HepG2 (cell line): ENCODE results near the gene LRRC51. TPM values are rescaled to one million over a fixed set of nuclear protein-coding genes. Genes with fewer than 3 reads are reported as not detected.

Experiments
- ARNTL ChIP-seq: sonication (generic); formaldehyde crosslinking; IDR thresholded peaks from 2 replicates; pipeline ENCODE4 v1.4.0; 2020; ENCODE audit warnings: mild to moderate bottlenecking, missing genetic modification reagents
- NONO ChIP-seq, 2 experiments: fragments of 450-650 bp in 1 of 2; sonication (generic) in 1 of 2; formaldehyde crosslinking in 1 of 2; IDR thresholded peaks in 1 of 2; conservative IDR thresholded peaks in 1 of 2; 2 replicates each; pipeline versions ENCODE4 v1.6.1 to v1.8.0; 2017 to 2022; ENCODE audit warnings: mild to moderate bottlenecking in 1 of 2, missing genetic modification reagents in 1 of 2, moderate library complexity in 1 of 2
- NR3C1 ChIP-seq: sonication (generic); formaldehyde crosslinking; IDR thresholded peaks from 2 replicates; pipeline ENCODE4 v1.4.0; 2020; ENCODE audit warnings: missing genetic modification reagents
- RARG ChIP-seq: sonication (generic); formaldehyde crosslinking; IDR thresholded peaks from 2 replicates; pipeline ENCODE4 v1.4.0; 2020; ENCODE audit warnings: low read depth, mild to moderate bottlenecking, missing genetic modification reagents
- ZFX ChIP-seq: sonication (generic); formaldehyde crosslinking; IDR thresholded peaks from 2 replicates; pipeline ENCODE4 v1.4.0; 2020; ENCODE audit warnings: mild to moderate bottlenecking, low read depth, missing genetic modification reagents, moderate library complexity
- ZNF232 ChIP-seq: sonication (generic); formaldehyde crosslinking; IDR thresholded peaks from 2 replicates; pipeline ENCODE4 v1.4.0; 2020; ENCODE audit warnings: missing genetic modification reagents, borderline replicate concordance
- ZNF562 ChIP-seq: sonication (generic); formaldehyde crosslinking; IDR thresholded peaks from 2 replicates; pipeline ENCODE4 v1.8.0; 2022; ENCODE audit warnings: missing genetic modification reagents, borderline replicate concordance
- polyA plus RNA-seq, 8 experiments: library from polyadenylated mRNA; depleted of rRNA in 3 of 8; stranded (reverse) in 7 of 8; unstranded in 1 of 8; fragments of >200 nt; fragmentation: Illumina TruSeq in 4 of 8; extraction: Trizol in 4 of 8; gene quantifications; 2 replicates each; pipeline versions ENCODE4 v1.2.1 to v1.2.3, GENCODE V29; 2011 to 2016; ENCODE audit warnings: low read depth in 4 of 8, missing spikeins in 1 of 8, mixed read lengths in 1 of 8; ENCODE audit not compliant: insufficient read depth in 1 of 8
- total RNA-seq, 5 experiments: library from RNA; depleted of rRNA; stranded (reverse); fragments of >200 nt; fragmentation: Illumina TruSeq; extraction: Trizol; gene quantifications; 2 replicates each; pipeline ENCODE4 v1.2.3, GENCODE V29; 2016; ENCODE audit warnings: low read depth in 1 of 5
- TF ChIP-seq, protein P1 (sequence below), 2 experiments: IDR thresholded peaks; 2 replicates each; pipeline ENCODE4 v1.6.1; 2011 to 2012; ENCODE audit warnings: low read length in 2 of 2, borderline replicate concordance in 1 of 2, low read depth in 1 of 2, mild to moderate bottlenecking in 1 of 2, moderate library complexity in 1 of 2
- TF ChIP-seq, protein P2 (sequence below): sonication (generic); formaldehyde crosslinking; IDR thresholded peaks from 2 replicates; pipeline ENCODE4 v1.5.0; 2020; ENCODE audit warnings: mild to moderate bottlenecking, missing genetic modification reagents
- TF ChIP-seq, protein P3 (sequence below): fragments of 450-650 bp; IDR thresholded peaks from 2 replicates; pipeline ENCODE4 v1.6.1; 2017; ENCODE audit warnings: mild to moderate bottlenecking
- TF ChIP-seq, protein P4 (sequence below): sonication (generic); formaldehyde crosslinking; IDR thresholded peaks from 2 replicates; pipeline ENCODE4 v1.8.1; 2022; ENCODE audit warnings: low read depth, mild to moderate bottlenecking, missing genetic modification reagents
- TF ChIP-seq, protein P5 (sequence below): sonication (generic); formaldehyde crosslinking; IDR thresholded peaks from 2 replicates; pipeline ENCODE4 v1.5.0; 2020; ENCODE audit warnings: missing genetic modification reagents

Gene LRRC51
- total and polyA plus RNA-seq, 2 of the 13 experiments (the other 11 are each of a cell fraction or from before 2014, with no cell fraction given): 5.3 to 6.0 TPM

DNA sequence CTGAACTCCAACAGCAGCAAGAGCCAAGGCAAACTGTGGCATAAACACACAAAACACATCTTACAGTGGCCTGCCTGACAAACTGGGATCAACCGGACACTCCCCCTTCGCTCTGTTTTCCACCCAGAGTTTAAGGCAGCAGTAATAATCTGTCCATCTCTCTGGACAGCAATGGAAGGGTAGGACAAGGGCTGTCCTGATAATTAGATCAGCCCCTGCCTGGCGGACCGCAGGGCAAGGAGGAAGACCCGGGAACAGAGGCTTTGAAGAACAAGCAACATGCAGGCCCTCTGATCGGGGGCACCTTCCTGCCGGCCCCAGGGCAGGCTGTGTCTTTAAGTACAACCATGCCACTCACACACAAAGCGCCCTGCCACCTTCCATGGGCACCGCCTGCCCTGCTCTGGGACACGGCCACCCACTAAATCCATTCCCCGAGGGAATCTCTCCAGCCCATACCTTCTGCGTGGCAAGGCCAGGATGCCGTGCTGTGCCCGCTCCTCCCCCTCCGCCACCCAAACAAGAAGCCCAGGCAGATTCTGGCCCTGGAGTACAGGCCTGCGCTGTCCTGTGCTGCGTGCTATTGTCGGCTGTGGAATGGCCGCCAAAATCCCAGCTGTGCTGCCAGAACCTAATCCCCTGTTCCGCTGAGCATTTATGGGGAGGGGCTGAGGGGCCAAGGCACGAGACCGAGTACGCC lies 39.1 kb upstream of the LRRC51 start (continued):
- TF ChIP-seq, protein P1, sequence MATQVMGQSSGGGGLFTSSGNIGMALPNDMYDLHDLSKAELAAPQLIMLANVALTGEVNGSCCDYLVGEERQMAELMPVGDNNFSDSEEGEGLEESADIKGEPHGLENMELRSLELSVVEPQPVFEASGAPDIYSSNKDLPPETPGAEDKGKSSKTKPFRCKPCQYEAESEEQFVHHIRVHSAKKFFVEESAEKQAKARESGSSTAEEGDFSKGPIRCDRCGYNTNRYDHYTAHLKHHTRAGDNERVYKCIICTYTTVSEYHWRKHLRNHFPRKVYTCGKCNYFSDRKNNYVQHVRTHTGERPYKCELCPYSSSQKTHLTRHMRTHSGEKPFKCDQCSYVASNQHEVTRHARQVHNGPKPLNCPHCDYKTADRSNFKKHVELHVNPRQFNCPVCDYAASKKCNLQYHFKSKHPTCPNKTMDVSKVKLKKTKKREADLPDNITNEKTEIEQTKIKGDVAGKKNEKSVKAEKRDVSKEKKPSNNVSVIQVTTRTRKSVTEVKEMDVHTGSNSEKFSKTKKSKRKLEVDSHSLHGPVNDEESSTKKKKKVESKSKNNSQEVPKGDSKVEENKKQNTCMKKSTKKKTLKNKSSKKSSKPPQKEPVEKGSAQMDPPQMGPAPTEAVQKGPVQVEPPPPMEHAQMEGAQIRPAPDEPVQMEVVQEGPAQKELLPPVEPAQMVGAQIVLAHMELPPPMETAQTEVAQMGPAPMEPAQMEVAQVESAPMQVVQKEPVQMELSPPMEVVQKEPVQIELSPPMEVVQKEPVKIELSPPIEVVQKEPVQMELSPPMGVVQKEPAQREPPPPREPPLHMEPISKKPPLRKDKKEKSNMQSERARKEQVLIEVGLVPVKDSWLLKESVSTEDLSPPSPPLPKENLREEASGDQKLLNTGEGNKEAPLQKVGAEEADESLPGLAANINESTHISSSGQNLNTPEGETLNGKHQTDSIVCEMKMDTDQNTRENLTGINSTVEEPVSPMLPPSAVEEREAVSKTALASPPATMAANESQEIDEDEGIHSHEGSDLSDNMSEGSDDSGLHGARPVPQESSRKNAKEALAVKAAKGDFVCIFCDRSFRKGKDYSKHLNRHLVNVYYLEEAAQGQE (IDR thresholded peaks at IDR 0.05; ENCODE audit: borderline replicate concordance in 1 of 2, low read depth in 1 of 2, low read length in 2 of 2): no peak
- TF ChIP-seq, protein P2, sequence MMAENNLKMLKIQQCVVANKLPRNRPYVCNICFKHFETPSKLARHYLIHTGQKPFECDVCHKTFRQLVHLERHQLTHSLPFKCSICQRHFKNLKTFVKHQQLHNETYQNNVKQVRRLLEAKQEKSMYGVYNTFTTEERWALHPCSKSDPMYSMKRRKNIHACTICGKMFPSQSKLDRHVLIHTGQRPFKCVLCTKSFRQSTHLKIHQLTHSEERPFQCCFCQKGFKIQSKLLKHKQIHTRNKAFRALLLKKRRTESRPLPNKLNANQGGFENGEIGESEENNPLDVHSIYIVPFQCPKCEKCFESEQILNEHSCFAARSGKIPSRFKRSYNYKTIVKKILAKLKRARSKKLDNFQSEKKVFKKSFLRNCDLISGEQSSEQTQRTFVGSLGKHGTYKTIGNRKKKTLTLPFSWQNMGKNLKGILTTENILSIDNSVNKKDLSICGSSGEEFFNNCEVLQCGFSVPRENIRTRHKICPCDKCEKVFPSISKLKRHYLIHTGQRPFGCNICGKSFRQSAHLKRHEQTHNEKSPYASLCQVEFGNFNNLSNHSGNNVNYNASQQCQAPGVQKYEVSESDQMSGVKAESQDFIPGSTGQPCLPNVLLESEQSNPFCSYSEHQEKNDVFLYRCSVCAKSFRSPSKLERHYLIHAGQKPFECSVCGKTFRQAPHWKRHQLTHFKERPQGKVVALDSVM: peak; percentile 4; the same call in 1 of the 2 replicates
- TF ChIP-seq ARNTL (CRISPR knock-in tag): no peak
- TF ChIP-seq ZNF232: no peak
- TF ChIP-seq NONO (IDR thresholded peaks at IDR 0.05): no peak
- no peak for TF ChIP-seq NONO (CRISPR knock-in tag; conservative IDR thresholded peaks at IDR 0.05)
- peak; percentile 67 for TF ChIP-seq ZFX (CRISPR knock-in tag)
- TF ChIP-seq ZNF562 (CRISPR knock-in tag): no peak
- TF ChIP-seq RARG (CRISPR knock-in tag): no peak
- TF ChIP-seq NR3C1: no peak
- TF ChIP-seq, protein P3, sequence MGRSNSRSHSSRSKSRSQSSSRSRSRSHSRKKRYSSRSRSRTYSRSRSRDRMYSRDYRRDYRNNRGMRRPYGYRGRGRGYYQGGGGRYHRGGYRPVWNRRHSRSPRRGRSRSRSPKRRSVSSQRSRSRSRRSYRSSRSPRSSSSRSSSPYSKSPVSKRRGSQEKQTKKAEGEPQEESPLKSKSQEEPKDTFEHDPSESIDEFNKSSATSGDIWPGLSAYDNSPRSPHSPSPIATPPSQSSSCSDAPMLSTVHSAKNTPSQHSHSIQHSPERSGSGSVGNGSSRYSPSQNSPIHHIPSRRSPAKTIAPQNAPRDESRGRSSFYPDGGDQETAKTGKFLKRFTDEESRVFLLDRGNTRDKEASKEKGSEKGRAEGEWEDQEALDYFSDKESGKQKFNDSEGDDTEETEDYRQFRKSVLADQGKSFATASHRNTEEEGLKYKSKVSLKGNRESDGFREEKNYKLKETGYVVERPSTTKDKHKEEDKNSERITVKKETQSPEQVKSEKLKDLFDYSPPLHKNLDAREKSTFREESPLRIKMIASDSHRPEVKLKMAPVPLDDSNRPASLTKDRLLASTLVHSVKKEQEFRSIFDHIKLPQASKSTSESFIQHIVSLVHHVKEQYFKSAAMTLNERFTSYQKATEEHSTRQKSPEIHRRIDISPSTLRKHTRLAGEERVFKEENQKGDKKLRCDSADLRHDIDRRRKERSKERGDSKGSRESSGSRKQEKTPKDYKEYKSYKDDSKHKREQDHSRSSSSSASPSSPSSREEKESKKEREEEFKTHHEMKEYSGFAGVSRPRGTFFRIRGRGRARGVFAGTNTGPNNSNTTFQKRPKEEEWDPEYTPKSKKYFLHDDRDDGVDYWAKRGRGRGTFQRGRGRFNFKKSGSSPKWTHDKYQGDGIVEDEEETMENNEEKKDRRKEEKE: no peak
- TF ChIP-seq, protein P4, sequence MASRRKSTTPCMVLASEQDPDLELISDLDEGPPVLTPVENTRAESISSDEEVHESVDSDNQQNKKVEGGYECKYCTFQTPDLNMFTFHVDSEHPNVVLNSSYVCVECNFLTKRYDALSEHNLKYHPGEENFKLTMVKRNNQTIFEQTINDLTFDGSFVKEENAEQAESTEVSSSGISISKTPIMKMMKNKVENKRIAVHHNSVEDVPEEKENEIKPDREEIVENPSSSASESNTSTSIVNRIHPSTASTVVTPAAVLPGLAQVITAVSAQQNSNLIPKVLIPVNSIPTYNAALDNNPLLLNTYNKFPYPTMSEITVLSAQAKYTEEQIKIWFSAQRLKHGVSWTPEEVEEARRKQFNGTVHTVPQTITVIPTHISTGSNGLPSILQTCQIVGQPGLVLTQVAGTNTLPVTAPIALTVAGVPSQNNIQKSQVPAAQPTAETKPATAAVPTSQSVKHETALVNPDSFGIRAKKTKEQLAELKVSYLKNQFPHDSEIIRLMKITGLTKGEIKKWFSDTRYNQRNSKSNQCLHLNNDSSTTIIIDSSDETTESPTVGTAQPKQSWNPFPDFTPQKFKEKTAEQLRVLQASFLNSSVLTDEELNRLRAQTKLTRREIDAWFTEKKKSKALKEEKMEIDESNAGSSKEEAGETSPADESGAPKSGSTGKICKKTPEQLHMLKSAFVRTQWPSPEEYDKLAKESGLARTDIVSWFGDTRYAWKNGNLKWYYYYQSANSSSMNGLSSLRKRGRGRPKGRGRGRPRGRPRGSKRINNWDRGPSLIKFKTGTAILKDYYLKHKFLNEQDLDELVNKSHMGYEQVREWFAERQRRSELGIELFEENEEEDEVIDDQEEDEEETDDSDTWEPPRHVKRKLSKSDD (CRISPR knock-in tag): peak; percentile 48; the same call in 1 of the 2 replicates
- TF ChIP-seq, protein P5, sequence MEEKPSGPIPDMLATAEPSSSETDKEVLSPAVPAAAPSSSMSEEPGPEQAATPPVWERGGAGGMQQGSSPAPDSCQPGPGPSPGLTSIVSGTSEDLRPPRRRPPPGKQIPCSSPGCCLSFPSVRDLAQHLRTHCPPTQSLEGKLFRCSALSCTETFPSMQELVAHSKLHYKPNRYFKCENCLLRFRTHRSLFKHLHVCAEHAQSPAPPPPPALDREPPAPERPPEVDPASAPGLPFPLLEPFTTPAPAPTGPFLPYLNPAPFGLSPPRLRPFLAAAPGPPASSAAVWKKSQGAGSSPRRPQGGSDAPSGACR (CRISPR knock-in tag): no peak
